ENCODE measurements around the gene NPAS2.

The NPAS2 gene

GRCh38 chr2:100793220-100793619, 26.7 kb upstream of the NPAS2 start:
- no peaks in the 10 kb centered on the region for H4K20me1 ChIP-seq (ENCODE audit: insufficient read depth, low read length)
- H3K9me2 ChIP-seq (replicated peaks; ENCODE audit: insufficient read depth, low read length), result no peaks in the 10 kb centered on the region
- no peaks in the 10 kb centered on the region for H3K79me2 ChIP-seq (ENCODE audit: low read length)
- no peaks in the 10 kb centered on the region for H3F3A ChIP-seq (ENCODE audit: insufficient read depth, low read length)
- no peak overlapping the region for H3K4me2 ChIP-seq (ENCODE audit: low read depth, low read length)
- no peak for TF ChIP-seq EZH2 (optimal IDR thresholded peaks at IDR 0.05; ENCODE audit: low read depth, low read length)
- TF ChIP-seq, protein P1, sequence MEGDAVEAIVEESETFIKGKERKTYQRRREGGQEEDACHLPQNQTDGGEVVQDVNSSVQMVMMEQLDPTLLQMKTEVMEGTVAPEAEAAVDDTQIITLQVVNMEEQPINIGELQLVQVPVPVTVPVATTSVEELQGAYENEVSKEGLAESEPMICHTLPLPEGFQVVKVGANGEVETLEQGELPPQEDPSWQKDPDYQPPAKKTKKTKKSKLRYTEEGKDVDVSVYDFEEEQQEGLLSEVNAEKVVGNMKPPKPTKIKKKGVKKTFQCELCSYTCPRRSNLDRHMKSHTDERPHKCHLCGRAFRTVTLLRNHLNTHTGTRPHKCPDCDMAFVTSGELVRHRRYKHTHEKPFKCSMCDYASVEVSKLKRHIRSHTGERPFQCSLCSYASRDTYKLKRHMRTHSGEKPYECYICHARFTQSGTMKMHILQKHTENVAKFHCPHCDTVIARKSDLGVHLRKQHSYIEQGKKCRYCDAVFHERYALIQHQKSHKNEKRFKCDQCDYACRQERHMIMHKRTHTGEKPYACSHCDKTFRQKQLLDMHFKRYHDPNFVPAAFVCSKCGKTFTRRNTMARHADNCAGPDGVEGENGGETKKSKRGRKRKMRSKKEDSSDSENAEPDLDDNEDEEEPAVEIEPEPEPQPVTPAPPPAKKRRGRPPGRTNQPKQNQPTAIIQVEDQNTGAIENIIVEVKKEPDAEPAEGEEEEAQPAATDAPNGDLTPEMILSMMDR (IDR thresholded peaks at IDR 0.05; ENCODE audit: low read length), result no peak
- TF ChIP-seq EZH2phosphoT487 (IDR thresholded peaks at IDR 0.05; ENCODE audit: low read length), result no peak
- no peak overlapping the region for H3K27ac ChIP-seq (ENCODE audit: low read length)
- no peaks in the 10 kb centered on the region for H3K9me3 ChIP-seq (replicated peaks; ENCODE audit: insufficient read depth, low read length)
- no peaks in the 10 kb centered on the region for H3K27me3 ChIP-seq (replicated peaks; ENCODE audit: insufficient read depth, low read length)
- no peak overlapping the region for H3K9ac ChIP-seq (ENCODE audit: low read length)
- no peak overlapping the region for H2AFZ ChIP-seq (ENCODE audit: low read length)
- no peaks in the 10 kb centered on the region for H3K36me3 ChIP-seq (replicated peaks; ENCODE audit: insufficient read depth, low read length)
- H3K4me1 ChIP-seq (ENCODE audit: low read length), result no peaks in the 10 kb centered on the region
- DNase-seq, result no peak
- no peak overlapping the region for H3K4me3 ChIP-seq (ENCODE audit: low read length)

GRCh38 chr2:100793982-100794381, 26.0 kb upstream of the NPAS2 start:
- no peak overlapping the region for H3K27ac ChIP-seq (ENCODE audit: low read length)
- TF ChIP-seq EZH2 (optimal IDR thresholded peaks at IDR 0.05; ENCODE audit: low read depth, low read length) (no peak), EZH2phosphoT487 (IDR thresholded peaks at IDR 0.05; ENCODE audit: low read length) (no peak)
- TF ChIP-seq, protein P1 (IDR thresholded peaks at IDR 0.05; ENCODE audit: low read length), result no peak
- no peaks in the 10 kb centered on the region for H3K9me3 ChIP-seq (replicated peaks; ENCODE audit: insufficient read depth, low read length)
- no peaks in the 10 kb centered on the region for H3K4me1 ChIP-seq (ENCODE audit: low read length)
- H3K9ac ChIP-seq (ENCODE audit: low read length), result no peak overlapping the region
- no peaks in the 10 kb centered on the region for H3F3A ChIP-seq (ENCODE audit: insufficient read depth, low read length)
- H3K9me2 ChIP-seq (replicated peaks; ENCODE audit: insufficient read depth, low read length), result no peaks in the 10 kb centered on the region
- no peaks in the 10 kb centered on the region for H4K20me1 ChIP-seq (ENCODE audit: insufficient read depth, low read length)
- H3K79me2 ChIP-seq (ENCODE audit: low read length), result no peaks in the 10 kb centered on the region
- H3K4me3 ChIP-seq (ENCODE audit: low read length), result no peak overlapping the region
- H3K27me3 ChIP-seq (replicated peaks; ENCODE audit: insufficient read depth, low read length), result no peaks in the 10 kb centered on the region
- H3K4me2 ChIP-seq (ENCODE audit: low read depth, low read length), result no peak overlapping the region
- no peak for DNase-seq
- H3K36me3 ChIP-seq (replicated peaks; ENCODE audit: insufficient read depth, low read length), result no peaks in the 10 kb centered on the region
- H2AFZ ChIP-seq (ENCODE audit: low read length), result no peak overlapping the region

- Histone ChIP-seq H3K36me3 (replicated peaks; ENCODE audit: insufficient read depth, low read length) (no peaks in the 10 kb centered on the region), H3K9me3 (replicated peaks; ENCODE audit: insufficient read depth, low read length) (no peaks in the 10 kb centered on the region), H3K9ac (ENCODE audit: low read length) (no peak overlapping the region), H3K4me2 (ENCODE audit: low read depth, low read length) (no peak overlapping the region), H3K9me2 (replicated peaks; ENCODE audit: insufficient read depth, low read length) (no peaks in the 10 kb centered on the region), H3K4me1 (ENCODE audit: low read length) (no peaks in the 10 kb centered on the region), H4K20me1 (ENCODE audit: insufficient read depth, low read length) (no peaks in the 10 kb centered on the region), H3K27me3 (replicated peaks; ENCODE audit: insufficient read depth, low read length) (no peaks in the 10 kb centered on the region), H3K79me2 (ENCODE audit: low read length) (no peaks in the 10 kb centered on the region), H2AFZ (ENCODE audit: low read length) (no peak overlapping the region), H3F3A (ENCODE audit: insufficient read depth, low read length) (no peaks in the 10 kb centered on the region), H3K27ac (ENCODE audit: low read length) (no peak overlapping the region), H3K4me3 (ENCODE audit: low read length) (no peak overlapping the region)
- no peak for TF ChIP-seq EZH2 (optimal IDR thresholded peaks at IDR 0.05; ENCODE audit: low read depth, low read length)
- TF ChIP-seq EZH2phosphoT487 (IDR thresholded peaks at IDR 0.05; ENCODE audit: low read length), result no peak
- TF ChIP-seq, protein P1 (IDR thresholded peaks at IDR 0.05; ENCODE audit: low read length), result no peak
- no peak for DNase-seq
These were observed 23.3 kb upstream of the NPAS2 start for GRCh38 chr2:100796499-100797100.

Measured in MM.1S (cell line).